Adipocyte (in vitro differentiated cells): ENCODE data around the gene RHEX.
"Not testable (repeated sequence)": the region's sequence is repeated elsewhere in the genome, so short reads cannot be mapped to it uniquely, and the experiment has no call there.

Source experiments
- DNase-seq: peaks from one replicate; pipeline ENCODE4 v3.0.0-alpha.2; 2015; ENCODE audit warnings: low read depth
- H3K27me3 ChIP-seq: replicated peaks from 2 replicates; pipeline ENCODE4 v1.7.0; 2013; ENCODE audit warnings: mild to moderate bottlenecking, low read length, moderate library complexity; ENCODE audit not compliant: control insufficient read depth, insufficient read depth
- H3K36me3 ChIP-seq: 2 replicates; pipeline ENCODE4 v1.7.0; 2013; ENCODE audit warnings: low read length, mild to moderate bottlenecking, moderate library complexity; ENCODE audit not compliant: control insufficient read depth, insufficient read depth, severe bottlenecking
- H3K4me1 ChIP-seq: 2 replicates; pipeline ENCODE4 v1.7.0; 2013; ENCODE audit warnings: mild to moderate bottlenecking, low read length, moderate library complexity; ENCODE audit not compliant: control insufficient read depth, insufficient read depth
- H3K4me3 ChIP-seq: 2 replicates; pipeline ENCODE4 v1.7.0; 2013; ENCODE audit warnings: mild to moderate bottlenecking, low read length, moderate library complexity
- H3K9ac ChIP-seq: 2 replicates; pipeline ENCODE4 v1.7.0; 2013; ENCODE audit warnings: mild to moderate bottlenecking, low read length, moderate library complexity
- H3K9me3 ChIP-seq: 2 replicates; pipeline ENCODE4 v1.7.0; 2013; ENCODE audit warnings: mild to moderate bottlenecking, low read length, moderate library complexity; ENCODE audit not compliant: control insufficient read depth

The RHEX gene

GRCh38 chr1:206049919-206050600, 2.9 kb upstream of the RHEX start:
- Histone ChIP-seq H3K4me1 (no peaks in the 10 kb centered on the region), H3K36me3 (no peaks in the 10 kb centered on the region), H3K9me3 (no peaks in the 10 kb centered on the region), H3K4me3 (no peak overlapping the region), H3K27me3 (peaks cover 16% of the 10 kb centered on the region), H3K9ac (no peak overlapping the region)
- no peak for DNase-seq

- no peak for DNase-seq
- no peaks in the 10 kb centered on the region for H3K36me3 ChIP-seq
- peaks cover 16% of the 10 kb centered on the region for H3K27me3 ChIP-seq
- no peak overlapping the region for H3K9ac ChIP-seq
- no peaks in the 10 kb centered on the region for H3K4me1 ChIP-seq
- no peak overlapping the region for H3K4me3 ChIP-seq
- no peaks in the 10 kb centered on the region for H3K9me3 ChIP-seq
These were observed 2.2 kb upstream of the RHEX start for GRCh38 chr1:206050655-206051235.

GRCh38 chr1:206052231-206052865, 625 bp upstream of the RHEX start:
- not testable (repeated sequence) for DNase-seq, H3K36me3 ChIP-seq, H3K4me1 ChIP-seq, H3K9ac ChIP-seq, H3K4me3 ChIP-seq, H3K9me3 ChIP-seq
- H3K27me3 ChIP-seq, result peaks cover 11% of the 10 kb centered on the region

- H3K36me3 ChIP-seq, H3K9me3 ChIP-seq, H3K9ac ChIP-seq, H3K4me3 ChIP-seq, DNase-seq, H3K4me1 ChIP-seq, H3K27me3 ChIP-seq: not testable (repeated sequence)
These were observed 643 bp downstream of the RHEX start for GRCh38 chr1:206053616-206054015.

- not testable (repeated sequence) for H3K9me3 ChIP-seq, H3K4me3 ChIP-seq, H3K36me3 ChIP-seq, H3K4me1 ChIP-seq, H3K27me3 ChIP-seq, H3K9ac ChIP-seq, DNase-seq
These were observed 2.2 kb downstream of the RHEX start for GRCh38 chr1:206055069-206055625.

GRCh38 chr1:206055639-206056323, 2.8 kb downstream of the RHEX start:
- H3K36me3 ChIP-seq, DNase-seq, H3K4me3 ChIP-seq, H3K4me1 ChIP-seq, H3K9me3 ChIP-seq, H3K9ac ChIP-seq: not testable (repeated sequence)
- peaks cover 12% of the 10 kb centered on the region for H3K27me3 ChIP-seq

GRCh38 chr1:206058289-206058926, 5.4 kb downstream of the RHEX start:
- peaks cover 25% of the 10 kb centered on the region for H3K27me3 ChIP-seq
- not testable (repeated sequence) for DNase-seq, H3K36me3 ChIP-seq, H3K9me3 ChIP-seq, H3K4me3 ChIP-seq, H3K4me1 ChIP-seq, H3K9ac ChIP-seq

GRCh38 chr1:206058927-206059292, 5.9 kb downstream of the RHEX start:
- Histone ChIP-seq H3K4me1 (no peaks in the 10 kb centered on the region), H3K36me3 (no peaks in the 10 kb centered on the region), H3K9ac (no peak overlapping the region), H3K9me3 (peaks cover 6% of the 10 kb centered on the region), H3K4me3 (no peak overlapping the region), H3K27me3 (peaks cover 25% of the 10 kb centered on the region)
- DNase-seq, result no peak

DNA sequence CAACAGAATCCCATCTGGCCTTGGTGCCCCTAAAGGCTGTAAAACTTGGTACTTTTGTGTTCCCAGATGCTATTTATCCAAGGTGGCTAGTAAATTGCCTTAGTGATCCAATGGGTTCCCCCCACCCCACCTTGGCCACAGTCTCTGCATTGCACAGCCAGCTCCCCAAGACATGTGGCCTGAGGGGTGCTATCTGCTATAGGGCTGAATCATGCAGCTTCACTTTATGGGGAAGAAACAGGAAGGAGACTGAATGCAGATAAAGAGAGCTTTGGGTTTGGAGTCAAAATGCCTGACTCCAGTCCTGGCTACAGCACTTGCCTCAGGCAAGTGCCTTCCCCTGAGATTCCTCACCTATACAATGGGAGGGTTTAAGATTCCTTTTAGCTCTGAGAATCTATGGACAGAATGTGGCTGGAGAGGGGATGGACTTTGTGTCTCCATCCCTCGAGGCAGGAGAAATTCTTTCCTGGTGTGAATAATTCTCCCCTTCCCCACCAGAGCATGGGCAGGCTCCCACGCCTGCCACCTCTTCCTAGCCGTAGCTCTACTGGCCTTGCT, 6.5 kb downstream of the RHEX start:
- Histone ChIP-seq H3K9me3 (peaks cover 6% of the 10 kb centered on the region), H3K4me3 (no peak overlapping the region), H3K36me3 (no peaks in the 10 kb centered on the region), H3K27me3 (peaks cover 25% of the 10 kb centered on the region), H3K4me1 (no peaks in the 10 kb centered on the region), H3K9ac (no peak overlapping the region)
- DNase-seq, result no peak

DNA sequence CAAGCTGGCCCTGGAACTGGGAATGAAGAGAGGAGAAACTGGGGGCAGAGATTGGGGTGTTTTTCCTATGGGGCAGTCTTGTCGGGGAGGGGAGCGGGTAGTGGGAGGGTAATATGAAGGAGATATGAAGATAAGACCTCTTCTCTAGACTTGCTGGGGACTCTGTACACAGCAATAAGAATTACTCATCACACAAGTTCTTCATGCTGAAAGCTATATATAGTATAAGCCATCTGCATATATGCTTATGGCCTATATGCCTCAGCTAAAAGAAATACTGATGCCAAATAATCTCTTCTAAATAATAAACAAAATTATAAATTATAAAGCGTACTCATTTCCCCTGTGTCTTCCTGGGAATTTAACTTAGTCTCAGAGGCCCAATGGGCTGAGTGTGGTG, 7.9 kb downstream of the RHEX start:
- DNase-seq, result no peak
- Histone ChIP-seq H3K36me3 (no peaks in the 10 kb centered on the region), H3K27me3 (peaks cover 25% of the 10 kb centered on the region), H3K9me3 (peaks cover 6% of the 10 kb centered on the region), H3K9ac (no peak overlapping the region), H3K4me1 (no peaks in the 10 kb centered on the region), H3K4me3 (no peak overlapping the region)
